AG08395 (cell line): ENCODE measurements around the gene FBXL20.
"Not testable (repeated sequence)": the region's sequence is repeated elsewhere in the genome, so short reads cannot be mapped to it uniquely, and the experiment has no call there.

Source experiments
- DNase-seq: peaks from one replicate; pipeline ENCODE4 v3.0.0; 2012; ENCODE audit warnings: mixed read lengths, low spot score

Gene FBXL20

DNA sequence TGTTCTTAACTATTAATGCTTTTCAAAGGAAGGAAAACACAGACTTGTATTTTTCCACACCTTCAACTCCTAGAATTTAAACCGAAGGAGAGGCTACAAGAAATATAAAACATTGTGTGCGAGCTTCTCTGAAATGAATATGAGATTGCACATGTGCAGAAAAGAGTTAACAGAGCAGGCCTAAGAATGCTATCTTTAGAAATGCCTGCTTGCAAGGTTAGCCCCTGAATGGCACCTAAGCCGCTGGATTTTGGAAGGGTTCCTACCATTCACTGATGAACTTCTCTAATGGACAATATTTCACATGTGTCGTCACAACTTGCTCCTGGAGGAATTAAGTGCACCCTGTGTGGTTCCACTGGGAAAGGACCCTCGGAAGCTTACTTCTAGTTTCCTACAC lies 69.3 kb downstream of the FBXL20 start:
- no peak for DNase-seq

DNA sequence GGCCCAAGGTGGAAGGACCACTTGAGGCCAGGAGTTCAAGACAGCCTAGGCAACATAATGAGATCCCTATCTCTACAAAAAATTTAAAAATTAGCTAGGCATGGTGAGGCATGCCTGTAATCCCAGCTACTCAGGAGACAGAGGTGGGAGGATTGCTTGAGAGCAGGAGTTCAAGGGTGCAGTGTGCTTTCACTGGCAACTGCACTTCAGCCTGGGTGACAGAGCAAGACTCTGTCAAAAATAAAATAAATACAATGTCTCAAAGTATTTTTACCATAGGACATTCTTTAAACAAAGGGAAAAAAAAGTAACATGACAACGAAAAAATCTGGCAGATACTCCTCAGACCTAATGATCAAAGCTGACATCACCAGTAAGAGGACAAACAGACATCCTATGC lies 72.6 kb downstream of the FBXL20 start:
- no peak for DNase-seq

- no peak for DNase-seq
Measured at GRCh38 chr17:39327109-39327508, 74.3 kb downstream of the FBXL20 start.

DNA sequence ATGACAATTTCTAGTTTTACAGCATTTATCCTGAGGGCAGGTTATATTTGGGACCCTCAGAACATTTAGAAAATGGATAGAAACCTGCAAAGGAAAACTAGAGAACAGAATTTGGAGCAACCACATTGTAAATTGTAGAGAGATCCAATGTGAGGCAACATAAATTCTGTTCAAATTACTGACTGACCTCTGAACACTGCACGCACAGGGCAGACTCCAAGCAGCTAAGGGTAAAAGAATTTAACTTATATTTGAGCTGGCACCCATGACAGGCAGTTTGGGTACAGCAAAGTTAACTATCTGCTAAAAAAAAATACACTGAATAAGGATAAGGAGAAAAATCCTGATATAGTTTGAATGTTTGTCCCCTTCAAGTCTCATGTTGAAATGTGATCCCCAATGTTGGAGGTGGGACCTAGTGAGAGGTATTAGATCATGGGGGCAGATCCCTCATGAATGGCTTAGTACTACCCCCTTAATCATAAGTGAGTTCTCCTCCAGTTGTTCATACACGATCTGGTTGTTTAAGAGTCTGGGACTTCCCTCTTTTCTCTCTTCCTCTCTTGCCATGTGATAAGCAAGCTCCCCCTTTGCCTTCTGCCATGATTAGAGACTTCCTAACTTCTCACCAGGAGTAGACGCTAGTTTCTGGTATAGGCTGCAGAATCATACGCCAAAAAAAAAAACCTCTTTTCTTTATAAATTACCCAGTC lies 75.7 kb downstream of the FBXL20 start:
- no peak for DNase-seq

DNA sequence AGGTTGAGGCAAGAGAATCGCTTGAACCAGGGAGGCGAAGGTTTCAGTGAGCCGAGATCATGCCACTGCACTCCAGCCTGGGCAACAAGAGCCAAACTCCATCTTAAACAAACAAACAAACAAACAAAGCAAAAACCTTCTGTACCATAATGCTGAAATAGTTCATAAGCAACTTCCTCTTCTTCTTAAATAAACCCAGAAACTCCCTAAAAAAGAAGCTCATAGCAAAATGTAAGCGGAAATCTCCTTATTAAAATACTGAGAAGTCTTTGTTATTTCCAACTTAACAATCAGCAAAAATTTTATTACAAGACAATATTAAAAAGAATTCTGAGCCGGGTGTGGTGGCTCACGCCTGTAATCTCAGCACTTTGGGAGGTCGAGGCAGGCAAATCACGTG lies 82.8 kb downstream of the FBXL20 start:
- no peak for DNase-seq

DNA sequence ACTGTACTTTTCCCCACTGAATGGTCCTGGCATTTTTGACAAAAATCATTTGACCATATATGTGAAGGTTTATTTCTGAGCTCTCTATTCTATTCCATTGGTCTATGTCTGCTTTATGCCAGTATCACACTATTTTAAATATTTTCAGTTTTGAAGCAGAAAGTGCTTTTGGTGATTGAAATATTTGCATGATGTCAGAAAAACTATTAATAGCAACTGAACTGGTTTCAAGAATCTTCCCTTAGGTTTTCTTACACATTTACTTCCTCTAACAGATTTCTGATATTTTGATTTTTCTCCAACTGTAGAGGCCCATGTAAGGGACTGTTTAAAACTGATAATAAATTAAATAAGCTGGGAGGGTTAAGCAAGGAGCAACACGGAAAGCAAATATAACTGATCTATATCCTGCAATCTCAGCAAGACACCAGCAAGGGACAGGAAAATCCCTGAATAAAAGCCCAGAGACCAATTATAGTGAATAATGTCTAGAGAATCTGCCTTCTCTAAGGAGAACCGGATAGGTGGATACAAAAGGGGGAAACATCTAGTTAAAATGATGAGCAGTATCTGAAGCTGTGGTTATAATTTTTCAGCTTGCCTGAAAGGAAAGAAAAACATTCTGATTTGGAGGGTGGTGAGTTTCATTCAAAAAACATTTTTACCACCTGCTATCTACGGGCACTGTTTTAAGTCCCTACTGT lies 94.8 kb downstream of the FBXL20 start:
- DNase-seq, result peak; percentile 35

DNA sequence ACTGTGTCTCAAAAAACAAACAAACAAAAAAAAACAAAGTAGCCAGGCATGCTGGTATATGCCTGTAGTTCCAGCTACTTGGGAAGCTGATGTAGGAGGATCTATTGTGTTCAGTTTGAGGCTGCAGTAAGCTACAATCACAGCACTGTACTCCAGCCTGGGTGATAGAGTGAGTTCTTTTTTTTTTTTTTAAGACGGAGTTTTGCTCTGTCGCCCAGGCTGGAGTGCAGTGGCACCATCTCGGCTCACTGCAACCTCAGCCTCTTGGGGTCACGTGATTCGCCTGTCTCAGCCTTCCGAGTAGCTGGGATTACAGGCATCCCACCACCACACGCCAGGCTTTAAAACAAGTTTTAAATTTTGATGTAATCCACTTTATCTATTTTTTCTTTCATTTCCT lies 95.4 kb downstream of the FBXL20 start:
- DNase-seq, result no peak

- DNase-seq, result no peak
Measured at GRCh38 chr17:39304188-39304587, 97.2 kb downstream of the FBXL20 start.

GRCh38 chr17:39294060-39294459 lies 107.4 kb downstream of the FBXL20 start:
- no peak for DNase-seq

- not testable (repeated sequence) for DNase-seq
Measured at GRCh38 chr17:39292546-39292945, 108.9 kb downstream of the FBXL20 start.

- DNase-seq, result not testable (repeated sequence)
Measured at GRCh38 chr17:39286513-39286912, 114.9 kb downstream of the FBXL20 start.

DNA sequence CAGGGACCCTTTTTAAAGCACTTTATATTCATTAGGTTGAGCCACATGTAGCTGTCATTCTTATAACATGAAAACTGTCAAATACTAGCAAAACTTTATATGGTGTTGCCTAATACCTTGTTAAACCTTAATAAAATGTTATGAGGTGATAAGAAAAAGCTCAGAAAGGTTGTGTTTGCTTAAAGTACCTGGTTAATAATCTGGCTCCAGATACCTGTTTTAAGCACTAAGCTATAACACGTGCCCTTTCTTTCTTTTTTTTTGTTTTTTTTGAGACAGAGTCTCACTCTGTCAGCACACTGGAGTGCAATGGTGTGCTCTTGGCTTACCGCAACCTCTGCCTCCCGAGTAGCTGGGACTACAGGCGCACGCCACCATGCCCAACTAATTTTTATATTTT lies 116.7 kb downstream of the FBXL20 start:
- DNase-seq, result no peak

- no peak for DNase-seq
Measured at GRCh38 chr17:39283896-39284295, 117.5 kb downstream of the FBXL20 start.

GRCh38 chr17:39283098-39283497 lies 118.3 kb downstream of the FBXL20 start:
- no peak for DNase-seq

DNA sequence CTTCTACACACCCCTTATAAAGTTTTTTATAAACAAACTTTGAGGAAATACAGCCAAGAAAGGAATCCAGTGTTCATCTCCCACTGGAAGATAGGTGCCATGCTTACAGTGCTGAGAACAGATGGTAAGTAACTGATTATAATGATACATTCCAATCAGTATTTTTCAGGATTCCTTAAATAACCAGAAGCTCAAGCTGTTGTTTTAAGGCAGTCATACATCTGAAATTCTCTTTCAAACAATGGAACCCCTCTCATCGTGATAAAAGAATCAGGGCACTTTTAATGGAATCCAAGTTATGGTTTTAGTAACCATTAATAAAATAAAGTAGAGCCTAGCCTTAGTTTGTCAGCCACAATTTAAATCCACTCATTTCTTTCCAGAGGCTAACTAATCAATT lies 119.6 kb downstream of the FBXL20 start:
- peak; percentile 35 for DNase-seq

DNA sequence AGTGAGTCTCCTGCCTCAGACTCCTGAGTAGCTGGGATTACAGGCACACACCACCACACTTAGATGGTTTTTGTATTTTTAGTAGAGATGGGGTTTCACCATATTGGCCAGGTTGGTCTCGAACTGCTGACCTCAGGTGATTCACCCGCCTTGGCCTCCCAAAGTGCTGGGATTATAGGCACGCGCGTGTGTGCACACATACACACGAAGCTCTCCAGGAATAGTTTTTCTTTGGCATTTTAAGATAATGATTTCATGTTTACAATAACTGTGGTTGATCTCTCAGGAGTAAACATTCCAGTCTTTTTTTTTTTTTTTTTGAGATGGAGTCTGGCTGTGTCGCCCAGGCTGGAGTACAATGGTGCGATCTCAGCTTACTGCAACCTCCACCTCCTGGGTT lies 123.2 kb downstream of the FBXL20 start:
- not testable (repeated sequence) for DNase-seq

DNA sequence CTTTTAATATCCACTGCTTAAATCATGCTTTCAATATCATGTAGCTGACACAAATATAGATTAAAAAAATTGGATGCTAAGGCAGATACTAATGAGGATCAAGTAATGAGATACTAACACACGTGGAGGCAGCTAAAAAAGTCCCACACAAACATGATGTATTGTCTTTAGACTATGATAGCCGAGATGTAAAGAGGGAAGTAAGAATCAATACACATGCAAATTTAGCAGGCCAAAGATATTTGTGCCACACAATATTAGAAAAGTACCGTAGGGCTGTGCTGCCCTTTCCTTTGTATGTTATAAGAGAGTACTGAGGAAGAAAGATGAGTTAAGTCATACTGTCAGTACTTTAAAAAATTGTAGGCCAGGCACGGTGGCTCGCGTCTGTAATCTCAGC lies 124.3 kb downstream of the FBXL20 start:
- DNase-seq, result no peak

- no peak for DNase-seq
Measured at GRCh38 chr17:39276113-39276512, 125.3 kb downstream of the FBXL20 start.

DNA sequence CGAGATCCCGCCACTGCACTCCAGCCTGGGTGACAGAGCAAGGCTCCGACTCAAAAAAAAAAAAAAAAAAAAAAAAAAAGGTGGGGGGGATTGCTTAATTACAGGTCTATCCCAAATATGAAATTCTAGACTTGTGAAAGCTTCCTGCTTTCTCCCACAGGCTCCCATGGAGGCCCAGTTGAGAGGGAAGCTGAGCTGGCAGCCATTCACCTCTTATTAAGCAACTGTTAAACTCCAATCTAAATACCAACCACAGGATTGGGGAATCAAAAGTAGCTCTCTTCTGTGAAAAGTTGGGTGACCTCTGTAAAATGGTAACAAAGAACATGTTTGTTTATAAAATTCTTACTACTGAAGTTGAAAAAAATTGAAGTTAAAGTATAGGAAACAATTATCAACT lies 129.9 kb downstream of the FBXL20 start:
- DNase-seq, result peak; percentile 9

DNA sequence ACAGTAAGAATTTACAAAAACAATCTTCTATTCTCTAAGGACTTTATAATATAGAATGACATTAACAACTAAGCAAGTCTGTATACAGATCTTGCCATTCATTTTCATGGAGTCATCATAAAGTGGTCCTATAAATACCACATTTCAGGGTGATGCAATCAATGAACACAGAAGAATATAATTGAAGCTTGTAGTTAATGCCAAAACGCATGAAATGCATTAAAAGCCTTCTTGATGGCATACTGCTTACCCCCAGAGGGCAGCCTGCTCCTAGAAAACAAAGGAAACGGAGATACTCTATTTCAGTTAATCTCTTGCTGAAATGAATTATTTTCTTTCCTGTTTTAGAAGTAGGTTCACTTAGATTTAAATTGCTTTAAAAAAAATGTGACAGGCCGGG lies 130.5 kb downstream of the FBXL20 start:
- peak; percentile 62 for DNase-seq

DNA sequence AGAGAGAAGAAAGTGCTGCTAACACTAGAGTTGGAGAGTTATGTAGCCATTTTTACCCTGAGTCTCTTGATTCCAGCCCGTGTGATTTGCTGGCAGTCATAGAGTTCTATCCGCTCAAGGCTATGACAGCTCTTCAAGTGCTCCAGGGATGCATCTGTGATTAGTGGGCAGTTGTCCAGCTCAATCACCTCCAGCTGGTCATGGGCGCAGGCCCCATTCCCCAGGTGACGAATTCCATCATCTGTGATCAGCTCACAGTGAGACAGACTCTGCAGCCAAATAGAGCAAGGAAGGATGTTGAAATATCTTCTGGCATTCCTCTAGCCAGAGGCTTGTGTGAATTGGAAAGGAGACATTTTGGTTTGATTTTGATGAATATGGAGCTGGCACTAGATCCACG lies 137.3 kb downstream of the FBXL20 start:
- no peak for DNase-seq

- no peak for DNase-seq
Measured at GRCh38 chr17:39261286-39261685, 140.1 kb downstream of the FBXL20 start.

- DNase-seq, result no peak
Measured at GRCh38 chr17:39252788-39253460, 148.5 kb downstream of the FBXL20 start.
